ENCODE results near the gene PRPF19.

- TF ChIP-seq POLR2A (IDR thresholded peaks at IDR 0.05): no peak
- no peak for TF ChIP-seq EP300 (IDR thresholded peaks at IDR 0.05)
These were observed 2.4 kb upstream of the PRPF19 start for GRCh38 chr11:60908803-60909202.

Data from gastroesophageal sphincter (tissue), 2 donors.